GM18909 (cell line): Measurements from ENCODE around the gene RAB41.
"Not testable (repeated sequence)": the region's sequence is repeated elsewhere in the genome, so short reads cannot be mapped to it uniquely, and the experiment has no call there.

Experiments
- ATAC-seq: cut with Tn5 transposase; IDR thresholded peaks from one replicate; pipeline ENCODE4 v1.9.1; 2021; ENCODE audit warnings: mild to moderate bottlenecking; ENCODE audit not compliant: unreplicated experiment, poor library complexity

The RAB41 gene

GRCh38 chrX:70289793-70290770, 8.1 kb downstream of the RAB41 start, which contains the start of the genes KIF4A and PDZD11:
Gene KIF4A, plus strand, starts transcription at chrX:70290104. Its CDS starts 355 bp downstream, at chrX:70290459.
Gene PDZD11, minus strand, starts transcription at chrX:70289927. Its CDS starts 586 bp downstream, at chrX:70289341.
- ATAC-seq: peak; percentile 96

- ATAC-seq: no peak
Measured at GRCh38 chrX:70292788-70293187, 10.8 kb downstream of the RAB41 start.

- ATAC-seq: no peak
Measured at GRCh38 chrX:70293621-70294020, 11.6 kb downstream of the RAB41 start.

GRCh38 chrX:70301716-70302115, 19.7 kb downstream of the RAB41 start:
- no peak for ATAC-seq

GRCh38 chrX:70313503-70313902, 31.5 kb downstream of the RAB41 start:
- no peak for ATAC-seq

GRCh38 chrX:70322784-70323183, 40.8 kb downstream of the RAB41 start:
- ATAC-seq: no peak

- not testable (repeated sequence) for ATAC-seq
Measured at GRCh38 chrX:70323628-70324027, 41.7 kb downstream of the RAB41 start.

- no peak for ATAC-seq
Measured at GRCh38 chrX:70324326-70324725, 42.4 kb downstream of the RAB41 start.

- no peak for ATAC-seq
Measured at GRCh38 chrX:70331161-70331560, 49.2 kb downstream of the RAB41 start.

- ATAC-seq: no peak
Measured at GRCh38 chrX:70332600-70332999, 50.6 kb downstream of the RAB41 start.
